SK-N-SH treated with all-trans-retinoic acid at 6 μM for 48 hours (cell line): ENCODE data around the gene KLHL29.

Source experiments
- BACH2 ChIP-seq: fragments of 250-450 bp; sonication (Bioruptor Pico); IDR thresholded peaks from 2 replicates; pipeline ENCODE4 v1.9.0; 2021; ENCODE audit warnings: mild to moderate bottlenecking, borderline replicate concordance
- PATZ1 ChIP-seq: fragments of 250-450 bp; sonication (Bioruptor Pico); IDR thresholded peaks from 2 replicates; pipeline ENCODE4 v1.8.0; 2020; ENCODE audit warnings: mild to moderate bottlenecking, moderate library complexity, borderline replicate concordance
- RARB ChIP-seq: fragments of 250-450 bp; sonication (Bioruptor Pico); IDR thresholded peaks from 2 replicates; pipeline ENCODE4 v1.8.0; 2021; ENCODE audit warnings: mild to moderate bottlenecking, moderate library complexity
- ZFP30 ChIP-seq: fragments of 450-650 bp; formaldehyde crosslinking; IDR thresholded peaks from 2 replicates; pipeline ENCODE4 v1.5.0; 2022; ENCODE audit warnings: mild to moderate bottlenecking, moderate library complexity

GRCh38 chr2:23564615-23564960 is 179.6 kb downstream of the KLHL29 start:
- TF ChIP-seq ZFP30 = no peak
- no peak for TF ChIP-seq RARB (CRISPR knock-in tag)
- TF ChIP-seq BACH2 (CRISPR knock-in tag) = no peak
- TF ChIP-seq PATZ1 (CRISPR knock-in tag) = no peak
